Right atrium auricular region (tissue), 2 donors: ENCODE data around the gene ADARB2. TPM values are rescaled to one million over a fixed set of nuclear protein-coding genes. Genes with fewer than 3 reads are reported as not detected.

ENCODE experiments used
- DNase-seq: peaks from one replicate; pipeline ENCODE4 v3.0.0-alpha.2; 2019; ENCODE audit warnings: low spot score
- H3K27ac ChIP-seq, 2 donors: fragments of 200-600 bp; sonication (generic); 1 replicate in 1 of 2; 2 replicates in 1 of 2; pipeline ENCODE4 v1.5.1; 2016 to 2019
- H3K27me3 ChIP-seq, 2 donors: fragments of 200-600 bp; sonication (generic); one replicate each; pipeline versions ENCODE4 v1.5.1 to v1.6.0; 2017 to 2019
- H3K36me3 ChIP-seq: fragments of 200-600 bp; sonication (generic); one replicate; pipeline ENCODE4 v1.5.1; 2016
- H3K4me1 ChIP-seq, 2 donors: fragments of 200-600 bp; sonication (generic); one replicate each; pipeline versions ENCODE4 v1.5.1 to v1.6.0; 2017 to 2019
- H3K4me3 ChIP-seq, 2 donors: fragments of 200-600 bp; sonication (generic); 1 replicate in 1 of 2; 2 replicates in 1 of 2; pipeline ENCODE4 v1.5.1; 2017 to 2019; ENCODE audit warnings: mild to moderate bottlenecking in 1 of 2, moderate library complexity in 1 of 2
- H3K9me3 ChIP-seq, 2 donors: fragments of 200-600 bp; sonication (generic); one replicate each; pipeline ENCODE4 v1.5.1; 2019
- total RNA-seq, 2 donors: library from RNA; depleted of rRNA; stranded (reverse); fragments of >200 nt; gene quantifications; one replicate each; pipeline ENCODE4 v1.1.0, GENCODE V29; 2016
- TF ChIP-seq, protein P1 (sequence below), 2 donors: fragments of 200-600 bp; sonication (generic); IDR thresholded peaks; one replicate each; pipeline ENCODE4 v1.5.1; 2019; ENCODE audit warnings: antibody characterized with exemption in 2 of 2

Gene ADARB2
- total RNA-seq, 2 donors from 2014 or later, result 0.33 to 0.71 TPM

DNA sequence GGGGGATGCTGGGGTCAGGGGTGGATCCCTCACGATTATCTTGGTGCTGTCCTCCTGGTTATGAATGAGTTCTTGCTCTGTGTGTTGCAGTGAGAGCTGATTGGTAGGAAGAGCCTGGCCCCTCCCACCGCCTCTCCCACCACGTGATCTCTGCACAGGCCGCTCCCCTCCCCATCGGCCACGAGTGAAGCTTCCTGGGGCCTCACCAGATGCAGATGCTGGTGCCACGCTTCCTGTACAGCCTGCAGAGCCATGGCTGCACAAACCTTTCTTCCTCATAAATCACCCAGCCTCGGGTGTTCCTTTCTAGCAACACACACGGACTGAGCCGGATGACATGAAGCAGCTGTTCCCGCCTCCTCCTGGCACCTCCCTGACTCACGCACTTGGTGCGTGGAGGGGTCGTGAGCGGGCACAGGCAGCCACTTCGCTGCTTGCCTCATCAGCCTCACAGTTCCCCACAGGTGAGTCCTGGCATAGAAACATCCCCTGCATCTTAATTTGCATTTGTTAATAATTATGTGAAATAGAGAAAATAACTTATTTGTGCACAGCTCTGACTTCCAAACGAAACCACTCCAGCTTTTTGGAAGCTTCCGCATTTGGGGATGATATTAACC, 210.8 kb downstream of the ADARB2 start:
- DNase-seq, result no peak
- no peak overlapping the region for H3K27ac ChIP-seq
- TF ChIP-seq, protein P1, sequence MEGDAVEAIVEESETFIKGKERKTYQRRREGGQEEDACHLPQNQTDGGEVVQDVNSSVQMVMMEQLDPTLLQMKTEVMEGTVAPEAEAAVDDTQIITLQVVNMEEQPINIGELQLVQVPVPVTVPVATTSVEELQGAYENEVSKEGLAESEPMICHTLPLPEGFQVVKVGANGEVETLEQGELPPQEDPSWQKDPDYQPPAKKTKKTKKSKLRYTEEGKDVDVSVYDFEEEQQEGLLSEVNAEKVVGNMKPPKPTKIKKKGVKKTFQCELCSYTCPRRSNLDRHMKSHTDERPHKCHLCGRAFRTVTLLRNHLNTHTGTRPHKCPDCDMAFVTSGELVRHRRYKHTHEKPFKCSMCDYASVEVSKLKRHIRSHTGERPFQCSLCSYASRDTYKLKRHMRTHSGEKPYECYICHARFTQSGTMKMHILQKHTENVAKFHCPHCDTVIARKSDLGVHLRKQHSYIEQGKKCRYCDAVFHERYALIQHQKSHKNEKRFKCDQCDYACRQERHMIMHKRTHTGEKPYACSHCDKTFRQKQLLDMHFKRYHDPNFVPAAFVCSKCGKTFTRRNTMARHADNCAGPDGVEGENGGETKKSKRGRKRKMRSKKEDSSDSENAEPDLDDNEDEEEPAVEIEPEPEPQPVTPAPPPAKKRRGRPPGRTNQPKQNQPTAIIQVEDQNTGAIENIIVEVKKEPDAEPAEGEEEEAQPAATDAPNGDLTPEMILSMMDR (IDR thresholded peaks at IDR 0.05), result no peak
- H3K9me3 ChIP-seq, result no peaks in the 10 kb centered on the region
- no peaks in the 10 kb centered on the region for H3K27me3 ChIP-seq
- H3K4me1 ChIP-seq, result no peaks in the 10 kb centered on the region
- H3K36me3 ChIP-seq, result no peaks in the 10 kb centered on the region
- H3K4me3 ChIP-seq, result peak overlapping the region in 1 of 2 donors; percentile 11

DNA sequence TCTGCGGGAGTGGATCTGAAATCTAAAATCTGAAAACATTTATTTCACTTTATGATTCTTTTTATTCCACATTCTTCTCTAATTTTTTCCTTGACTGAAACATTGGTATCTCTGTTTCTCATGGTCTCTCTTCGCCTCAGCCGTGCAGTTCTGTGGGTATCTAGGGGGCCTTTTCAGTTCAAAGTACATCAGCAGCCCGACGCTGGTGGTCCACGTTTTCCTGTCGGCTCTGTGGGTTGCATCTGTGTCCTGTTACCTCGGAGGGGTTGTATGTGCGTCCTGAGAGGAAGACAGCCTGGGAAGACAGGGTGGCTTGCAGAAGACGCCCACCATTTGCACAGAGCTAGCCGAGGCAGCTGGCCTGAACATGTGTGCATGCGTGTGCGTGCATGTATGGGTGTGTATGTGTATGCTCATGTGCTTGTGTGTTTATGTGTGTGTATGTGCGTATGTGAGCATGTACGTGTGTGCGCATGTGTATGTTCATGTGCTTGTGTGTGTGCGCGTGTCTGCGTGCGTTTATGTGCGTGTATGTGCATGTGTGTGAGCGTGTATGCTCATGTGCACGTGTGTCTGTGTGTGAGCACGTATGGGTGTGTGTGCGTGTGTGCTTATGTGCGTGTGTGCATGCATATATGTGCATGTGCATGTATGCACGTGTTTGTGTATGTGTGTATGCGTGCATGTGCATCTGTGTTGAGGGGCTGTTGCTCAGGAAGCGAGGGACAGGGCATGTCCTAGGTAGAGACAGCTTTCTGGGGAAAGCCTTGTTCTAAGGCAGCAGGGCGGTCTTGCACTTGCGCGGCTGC, 211.8 kb downstream of the ADARB2 start:
- Histone ChIP-seq H3K4me1 (no peaks in the 10 kb centered on the region), H3K27me3 (no peaks in the 10 kb centered on the region), H3K9me3 (no peaks in the 10 kb centered on the region), H3K27ac (no peak overlapping the region), H3K4me3 (no peak overlapping the region), H3K36me3 (no peaks in the 10 kb centered on the region)
- TF ChIP-seq, protein P1 (IDR thresholded peaks at IDR 0.05), result no peak
- DNase-seq, result no peak

DNA sequence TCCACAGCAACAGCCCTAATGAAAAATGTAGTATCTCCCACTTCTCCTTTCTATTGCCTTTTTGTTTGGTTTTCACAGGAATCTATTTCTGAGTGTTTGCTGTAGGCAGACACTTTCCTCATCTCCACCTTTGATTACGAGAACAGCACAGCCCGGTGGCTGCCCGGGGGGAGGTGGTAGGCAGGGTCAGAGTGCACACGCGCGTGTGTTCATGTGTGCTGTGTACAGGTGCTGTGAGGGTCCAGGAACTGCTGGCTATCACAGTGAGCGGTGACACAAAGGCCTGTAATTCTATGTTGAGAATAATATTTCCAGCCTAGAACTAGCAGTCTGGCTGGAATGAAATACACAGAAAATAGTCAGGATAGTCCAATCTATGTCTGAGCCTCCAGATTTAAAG, 212.8 kb downstream of the ADARB2 start:
- Histone ChIP-seq H3K36me3 (no peaks in the 10 kb centered on the region), H3K9me3 (no peaks in the 10 kb centered on the region), H3K4me1 (no peaks in the 10 kb centered on the region), H3K4me3 (no peak overlapping the region), H3K27ac (no peak overlapping the region), H3K27me3 (no peaks in the 10 kb centered on the region)
- TF ChIP-seq, protein P1 (IDR thresholded peaks at IDR 0.05), result no peak
- DNase-seq, result no peak

DNA sequence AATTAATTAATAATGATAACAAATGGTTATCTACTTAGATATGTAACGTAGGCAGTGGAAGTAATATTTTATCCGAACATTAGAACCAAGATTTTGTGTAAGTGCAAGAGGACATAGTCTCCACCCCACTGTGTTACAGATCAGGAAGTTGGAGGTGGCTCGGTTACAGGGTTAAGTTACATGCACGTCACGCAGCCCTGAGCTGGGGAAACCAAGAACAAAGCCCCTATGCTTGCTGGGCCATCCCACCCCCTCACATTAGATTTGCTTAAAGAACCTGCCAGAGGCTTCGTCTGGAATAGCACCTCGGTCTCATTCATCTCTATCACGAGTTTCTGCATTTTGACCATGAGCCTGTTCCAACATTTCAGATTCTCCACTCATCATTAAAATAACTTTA, 214.1 kb downstream of the ADARB2 start:
- no peak for DNase-seq
- Histone ChIP-seq H3K4me1 (no peaks in the 10 kb centered on the region), H3K9me3 (no peaks in the 10 kb centered on the region), H3K4me3 (no peak overlapping the region), H3K27ac (no peak overlapping the region), H3K36me3 (no peaks in the 10 kb centered on the region), H3K27me3 (no peaks in the 10 kb centered on the region)
- TF ChIP-seq, protein P1 (IDR thresholded peaks at IDR 0.05), result no peak

DNA sequence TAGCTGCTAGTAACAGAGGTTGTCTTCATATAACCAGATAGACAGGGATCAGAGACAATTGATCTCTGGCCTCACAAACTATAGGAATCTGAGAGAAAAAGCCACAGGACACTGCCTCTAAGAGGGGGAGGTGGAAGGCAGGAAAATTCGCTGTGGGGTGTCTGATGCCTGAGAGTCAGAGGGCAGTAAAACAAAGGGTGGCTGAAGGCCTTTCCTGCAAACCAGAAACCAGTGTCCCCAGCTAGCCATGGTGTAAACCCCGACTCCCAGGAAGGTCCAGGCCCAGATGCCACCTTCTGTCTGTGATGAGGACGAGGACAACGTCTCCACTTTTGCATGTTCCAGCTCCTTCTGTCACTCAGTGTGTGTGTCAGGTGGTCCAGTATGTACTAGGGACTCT, 215.1 kb downstream of the ADARB2 start:
- no peaks in the 10 kb centered on the region for H3K27me3 ChIP-seq
- H3K4me1 ChIP-seq, result no peaks in the 10 kb centered on the region
- no peak overlapping the region for H3K27ac ChIP-seq
- DNase-seq, result no peak
- TF ChIP-seq, protein P1 (IDR thresholded peaks at IDR 0.05), result no peak
- H3K36me3 ChIP-seq, result no peaks in the 10 kb centered on the region
- no peaks in the 10 kb centered on the region for H3K9me3 ChIP-seq
- no peak overlapping the region for H3K4me3 ChIP-seq
